ENCODE data around the gene MMP24OS. TPM values are rescaled to one million over a fixed set of nuclear protein-coding genes. Genes with fewer than 3 reads are reported as not detected.

Gene MMP24OS
- total RNA-seq, 1 donor from 2014 or later = 59.1 TPM

GRCh38 chr20:35280523-35280922 is 2.6 kb upstream of the MMP24OS start:
- no peak for TF ChIP-seq CTCF (IDR thresholded peaks at IDR 0.05; ENCODE audit: unreplicated experiment)
- Mint-ChIP-seq H3K27ac (no peak overlapping the region), H3K4me1 (ENCODE audit: low read depth) (peaks cover 19% of the 10 kb centered on the region), H3K36me3 (ENCODE audit: insufficient read depth) (peaks cover 16% of the 10 kb centered on the region), H3K27me3 (no peaks in the 10 kb centered on the region), H3K9me3 (ENCODE audit: low read depth) (no peaks in the 10 kb centered on the region), H3K4me3 (ENCODE audit: low read depth) (no peak overlapping the region)
- DNase-seq (ENCODE audit: low spot score, unreplicated experiment) = no peak

GRCh38 chr20:35279533-35280174 is 1.7 kb upstream of the MMP24OS start:
- H3K4me3 Mint-ChIP-seq (ENCODE audit: low read depth) = no peak overlapping the region
- no peak for TF ChIP-seq CTCF (IDR thresholded peaks at IDR 0.05; ENCODE audit: unreplicated experiment)
- no peaks in the 10 kb centered on the region for H3K27me3 Mint-ChIP-seq
- no peaks in the 10 kb centered on the region for H3K9me3 Mint-ChIP-seq (ENCODE audit: low read depth)
- DNase-seq (ENCODE audit: low spot score, unreplicated experiment) = no peak
- H3K27ac Mint-ChIP-seq = peak overlapping the region; percentile 84
- H3K36me3 Mint-ChIP-seq (ENCODE audit: insufficient read depth) = peaks cover 16% of the 10 kb centered on the region
- H3K4me1 Mint-ChIP-seq (ENCODE audit: low read depth) = peaks cover 13% of the 10 kb centered on the region

GRCh38 chr20:35279040-35279439 is 1.1 kb upstream of the MMP24OS start:
- no peak for TF ChIP-seq CTCF (IDR thresholded peaks at IDR 0.05; ENCODE audit: unreplicated experiment)
- no peak for DNase-seq (ENCODE audit: low spot score, unreplicated experiment)
- Mint-ChIP-seq H3K4me1 (ENCODE audit: low read depth) (peaks cover 11% of the 10 kb centered on the region), H3K27ac (peak overlapping the region; percentile 84), H3K27me3 (no peaks in the 10 kb centered on the region), H3K9me3 (ENCODE audit: low read depth) (no peaks in the 10 kb centered on the region), H3K4me3 (ENCODE audit: low read depth) (no peak overlapping the region), H3K36me3 (ENCODE audit: insufficient read depth) (peaks cover 16% of the 10 kb centered on the region)

- H3K27ac Mint-ChIP-seq = peak overlapping the region; percentile 97
- no peaks in the 10 kb centered on the region for H3K9me3 Mint-ChIP-seq (ENCODE audit: low read depth)
- H3K36me3 Mint-ChIP-seq (ENCODE audit: insufficient read depth) = peaks cover 13% of the 10 kb centered on the region
- no peak for TF ChIP-seq CTCF (IDR thresholded peaks at IDR 0.05; ENCODE audit: unreplicated experiment)
- peak overlapping the region; percentile 94 for H3K4me3 Mint-ChIP-seq (ENCODE audit: low read depth)
- no peak for DNase-seq (ENCODE audit: low spot score, unreplicated experiment)
- H3K4me1 Mint-ChIP-seq (ENCODE audit: low read depth) = peaks cover 7% of the 10 kb centered on the region
- H3K27me3 Mint-ChIP-seq = no peaks in the 10 kb centered on the region
Observed at GRCh38 chr20:35277127-35277526, 795 bp downstream of the MMP24OS start.

GRCh38 chr20:35276408-35276807 is 1.5 kb downstream of the MMP24OS start:
- Mint-ChIP-seq H3K27me3 (no peaks in the 10 kb centered on the region), H3K4me3 (ENCODE audit: low read depth) (peak overlapping the region; percentile 26), H3K4me1 (ENCODE audit: low read depth) (peaks cover 7% of the 10 kb centered on the region), H3K9me3 (ENCODE audit: low read depth) (no peaks in the 10 kb centered on the region), H3K36me3 (ENCODE audit: insufficient read depth) (peaks cover 12% of the 10 kb centered on the region), H3K27ac (peak overlapping the region; percentile 20)
- no peak for TF ChIP-seq CTCF (IDR thresholded peaks at IDR 0.05; ENCODE audit: unreplicated experiment)
- DNase-seq (ENCODE audit: low spot score, unreplicated experiment) = no peak
